Measurements from ENCODE around the gene ZEB1.

DNA sequence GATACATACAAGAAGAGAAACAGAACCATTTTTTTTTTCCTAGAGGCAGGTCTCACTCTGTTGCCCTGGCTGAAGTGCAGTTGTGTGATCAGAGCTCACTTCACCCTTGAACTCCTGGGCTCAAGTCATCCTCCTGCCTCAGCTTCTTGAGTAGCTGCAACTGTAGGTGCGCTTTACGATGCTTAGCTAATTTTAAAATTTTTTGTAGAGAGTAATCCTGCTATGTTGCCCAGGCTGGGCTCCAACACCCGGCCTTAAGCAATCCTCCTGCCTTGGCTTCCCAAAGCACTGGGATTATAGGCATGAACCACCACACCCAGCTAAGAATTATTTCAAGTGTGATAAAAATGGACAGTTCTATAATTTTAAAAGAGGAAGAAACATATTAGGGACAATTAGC lies 5.6 kb upstream of the ZEB1 start:
- TF ChIP-seq, protein P1, sequence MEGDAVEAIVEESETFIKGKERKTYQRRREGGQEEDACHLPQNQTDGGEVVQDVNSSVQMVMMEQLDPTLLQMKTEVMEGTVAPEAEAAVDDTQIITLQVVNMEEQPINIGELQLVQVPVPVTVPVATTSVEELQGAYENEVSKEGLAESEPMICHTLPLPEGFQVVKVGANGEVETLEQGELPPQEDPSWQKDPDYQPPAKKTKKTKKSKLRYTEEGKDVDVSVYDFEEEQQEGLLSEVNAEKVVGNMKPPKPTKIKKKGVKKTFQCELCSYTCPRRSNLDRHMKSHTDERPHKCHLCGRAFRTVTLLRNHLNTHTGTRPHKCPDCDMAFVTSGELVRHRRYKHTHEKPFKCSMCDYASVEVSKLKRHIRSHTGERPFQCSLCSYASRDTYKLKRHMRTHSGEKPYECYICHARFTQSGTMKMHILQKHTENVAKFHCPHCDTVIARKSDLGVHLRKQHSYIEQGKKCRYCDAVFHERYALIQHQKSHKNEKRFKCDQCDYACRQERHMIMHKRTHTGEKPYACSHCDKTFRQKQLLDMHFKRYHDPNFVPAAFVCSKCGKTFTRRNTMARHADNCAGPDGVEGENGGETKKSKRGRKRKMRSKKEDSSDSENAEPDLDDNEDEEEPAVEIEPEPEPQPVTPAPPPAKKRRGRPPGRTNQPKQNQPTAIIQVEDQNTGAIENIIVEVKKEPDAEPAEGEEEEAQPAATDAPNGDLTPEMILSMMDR (IDR thresholded peaks at IDR 0.05): no peak
- no peak for TF ChIP-seq EP300 (IDR thresholded peaks at IDR 0.05; ENCODE audit: low read depth)

Measured in transverse colon (tissue), 3 donors.